Left ventricle myocardium inferior (tissue), 1 donor: ENCODE data around the gene SUN5. TPM values are rescaled to one million over a fixed set of nuclear protein-coding genes. Genes with fewer than 3 reads are reported as not detected.

Experiments used
- DNase-seq: peaks from one replicate; pipeline ENCODE4 v3.0.0-alpha.2; 2020
- H3K27ac ChIP-seq: fragments of 200-600 bp; replicated peaks from 2 replicates; pipeline ENCODE4 v1.8.0; 2021
- H3K27me3 ChIP-seq: fragments of 200-600 bp; 2 replicates; pipeline ENCODE4 v1.8.0; 2021; ENCODE audit warnings: low read depth
- H3K36me3 ChIP-seq: fragments of 200-600 bp; 2 replicates; pipeline ENCODE4 v1.8.0; 2021
- H3K4me1 ChIP-seq: fragments of 200-600 bp; 2 replicates; pipeline ENCODE4 v1.8.0; 2021
- H3K4me3 ChIP-seq: fragments of 200-600 bp; 2 replicates; pipeline ENCODE4 v1.8.0; 2021; ENCODE audit warnings: mild to moderate bottlenecking, moderate library complexity
- H3K9me3 ChIP-seq: fragments of 200-600 bp; replicated peaks from 2 replicates; pipeline ENCODE4 v1.8.0; 2021
- intact Hi-C: fragments of 100-400 bp; cut with micrococcal nuclease; formaldehyde crosslinking; loops from one replicate; pipeline ENCODE4 v1.11.0; 2022
- total RNA-seq: library from RNA; stranded (reverse); fragmentation: NEBNext Ultra II Directional; extraction: Animal tissue kit (Norgen Biotek cat#: 25700); gene quantifications from one replicate; pipeline ENCODE4 v1.2.1, GENCODE V29; 2021
- TF ChIP-seq, protein P1 (sequence below): fragments of 200-600 bp; IDR thresholded peaks from 2 replicates; pipeline ENCODE4 v1.8.0; 2021; ENCODE audit warnings: antibody characterized with exemption, mild to moderate bottlenecking, borderline replicate concordance
- donor health status: DM: no; HTN: yes; CAD: no; lungs with severe emphysema.

Gene SUN5
- total RNA-seq, 1 donor from 2014 or later, result not detected

DNA sequence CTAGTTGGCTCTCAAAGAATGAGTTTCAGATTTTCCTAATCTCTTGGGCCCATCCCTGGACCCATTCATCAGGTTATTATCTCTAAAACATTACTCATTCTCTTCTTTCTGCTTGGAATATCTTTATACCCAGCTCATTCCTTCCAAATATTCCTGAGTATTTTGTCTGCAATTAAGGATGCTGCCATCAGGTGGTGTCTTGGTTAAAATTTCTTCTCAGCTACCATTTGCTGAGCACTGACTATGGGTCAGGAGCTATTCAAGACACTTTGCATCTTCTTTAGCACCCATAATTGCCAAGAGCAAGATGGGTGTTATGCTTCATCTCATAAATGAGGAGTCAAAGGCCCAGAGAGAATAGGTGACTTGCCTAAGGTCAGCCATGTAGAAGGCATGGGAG is 8.4 kb downstream of the SUN5 start:
- Histone ChIP-seq H3K27me3 (no peaks in the 10 kb centered on the region), H3K27ac (no peak overlapping the region), H3K9me3 (peaks cover 14% of the 10 kb centered on the region), H3K36me3 (no peaks in the 10 kb centered on the region), H3K4me1 (no peaks in the 10 kb centered on the region), H3K4me3 (no peak overlapping the region)
- intact Hi-C loops, result no loop called here
- TF ChIP-seq, protein P1, sequence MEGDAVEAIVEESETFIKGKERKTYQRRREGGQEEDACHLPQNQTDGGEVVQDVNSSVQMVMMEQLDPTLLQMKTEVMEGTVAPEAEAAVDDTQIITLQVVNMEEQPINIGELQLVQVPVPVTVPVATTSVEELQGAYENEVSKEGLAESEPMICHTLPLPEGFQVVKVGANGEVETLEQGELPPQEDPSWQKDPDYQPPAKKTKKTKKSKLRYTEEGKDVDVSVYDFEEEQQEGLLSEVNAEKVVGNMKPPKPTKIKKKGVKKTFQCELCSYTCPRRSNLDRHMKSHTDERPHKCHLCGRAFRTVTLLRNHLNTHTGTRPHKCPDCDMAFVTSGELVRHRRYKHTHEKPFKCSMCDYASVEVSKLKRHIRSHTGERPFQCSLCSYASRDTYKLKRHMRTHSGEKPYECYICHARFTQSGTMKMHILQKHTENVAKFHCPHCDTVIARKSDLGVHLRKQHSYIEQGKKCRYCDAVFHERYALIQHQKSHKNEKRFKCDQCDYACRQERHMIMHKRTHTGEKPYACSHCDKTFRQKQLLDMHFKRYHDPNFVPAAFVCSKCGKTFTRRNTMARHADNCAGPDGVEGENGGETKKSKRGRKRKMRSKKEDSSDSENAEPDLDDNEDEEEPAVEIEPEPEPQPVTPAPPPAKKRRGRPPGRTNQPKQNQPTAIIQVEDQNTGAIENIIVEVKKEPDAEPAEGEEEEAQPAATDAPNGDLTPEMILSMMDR, result no peak
- DNase-seq, result no peak

DNA sequence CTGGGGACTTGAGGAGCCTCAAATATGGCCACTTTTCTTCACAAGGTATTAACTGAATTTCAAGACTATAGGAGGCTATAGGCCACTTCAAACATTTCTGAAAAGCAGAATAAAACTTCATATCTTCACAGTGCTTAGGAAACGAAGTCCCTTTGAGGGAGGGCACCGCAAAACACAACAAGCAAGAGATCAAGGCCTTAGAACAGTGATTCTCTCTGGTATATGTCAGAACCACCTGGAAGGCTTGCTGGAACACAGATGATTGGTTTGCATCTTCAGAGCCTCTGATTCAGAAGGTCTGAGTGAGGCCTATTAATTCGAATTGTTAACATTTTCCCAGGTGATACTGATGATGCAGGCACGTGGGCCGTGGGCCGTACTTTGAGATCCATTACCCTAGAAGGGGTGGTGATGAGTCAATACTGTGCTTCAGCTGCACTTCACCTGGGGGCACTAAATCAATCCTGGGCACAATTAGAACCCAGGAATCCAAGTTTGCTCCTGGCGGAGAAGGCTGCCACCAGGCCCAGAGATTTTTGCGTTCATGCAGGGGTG is 10.7 kb downstream of the SUN5 start:
- TF ChIP-seq, protein P1, result no peak
- no peak for DNase-seq
- intact Hi-C loops, result no loop called here

DNA sequence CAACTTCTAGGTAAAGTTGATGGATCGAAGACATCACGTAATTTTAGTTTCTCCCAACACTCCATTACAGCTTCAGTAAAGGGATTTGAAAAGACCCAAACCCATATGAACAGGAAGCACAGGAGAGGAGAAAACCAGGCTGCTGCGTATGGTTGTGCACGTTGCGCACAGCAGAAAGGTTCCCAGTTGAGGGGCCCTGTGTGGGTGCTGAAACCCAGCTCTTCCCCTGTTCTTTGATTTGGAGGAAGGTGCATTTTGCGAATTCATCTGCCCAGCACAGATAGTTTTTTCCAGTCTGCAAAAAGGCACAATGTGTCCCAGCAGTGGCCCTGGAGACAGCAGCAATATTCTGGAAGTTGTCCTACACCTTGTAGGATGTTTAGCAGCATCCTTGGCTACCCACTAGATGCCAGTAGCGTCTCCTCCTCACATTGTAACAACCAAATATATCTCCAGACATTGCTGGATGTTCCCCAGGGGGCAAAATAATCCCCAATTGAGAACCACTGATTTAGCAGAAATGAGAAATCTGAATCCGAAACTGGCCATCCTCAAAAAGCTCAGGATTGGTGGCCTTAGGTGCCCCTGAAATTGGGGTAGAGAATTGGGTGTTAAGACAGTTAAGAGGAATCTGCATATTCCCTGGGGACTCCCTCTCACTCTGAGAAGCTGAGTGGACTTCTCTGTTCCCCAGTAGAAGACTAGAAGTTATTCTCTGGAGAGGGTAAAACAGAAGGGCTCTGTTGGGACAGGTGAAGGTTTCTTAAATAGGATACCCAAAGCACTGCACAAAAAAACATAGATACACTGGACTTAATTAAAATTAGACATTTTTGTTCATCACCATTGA is 12.2 kb downstream of the SUN5 start:
- TF ChIP-seq, protein P1, result no peak
- no peak overlapping the region for H3K27ac ChIP-seq
- H3K36me3 ChIP-seq, result no peaks in the 10 kb centered on the region
- no peaks in the 10 kb centered on the region for H3K4me1 ChIP-seq
- no peak overlapping the region for H3K4me3 ChIP-seq
- intact Hi-C loops, result no loop called here
- DNase-seq, result no peak
- H3K27me3 ChIP-seq, result peaks cover 5% of the 10 kb centered on the region
- peaks cover 14% of the 10 kb centered on the region for H3K9me3 ChIP-seq

More for the DNA sequence above, 10.7 kb downstream of the SUN5 start:
- Histone ChIP-seq H3K27me3 (no peaks in the 10 kb centered on the region), H3K9me3 (peaks cover 14% of the 10 kb centered on the region), H3K27ac (no peak overlapping the region), H3K4me3 (no peak overlapping the region), H3K4me1 (no peaks in the 10 kb centered on the region), H3K36me3 (no peaks in the 10 kb centered on the region)

DNA sequence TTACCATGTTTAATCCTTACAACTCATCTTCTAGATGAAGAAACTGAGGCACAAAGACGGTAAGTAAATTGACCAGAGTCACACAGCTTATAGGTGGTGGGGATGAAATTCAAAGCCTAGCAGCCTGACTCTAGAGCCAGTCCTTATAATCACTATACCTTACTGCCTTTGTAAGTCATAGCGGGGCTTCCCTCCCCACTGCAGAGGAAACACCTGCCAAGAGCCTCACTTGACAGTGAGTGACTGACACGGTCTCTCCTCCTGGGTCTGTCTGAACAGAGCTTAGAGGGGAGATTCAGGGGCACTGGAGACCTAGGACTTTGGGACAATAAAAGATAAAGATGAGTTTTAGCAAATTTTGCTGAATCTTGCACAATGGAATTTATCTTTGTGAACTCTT is 12.8 kb downstream of the SUN5 start:
- H3K27me3 ChIP-seq, result peaks cover 5% of the 10 kb centered on the region
- no peaks in the 10 kb centered on the region for H3K36me3 ChIP-seq
- no peak for DNase-seq
- intact Hi-C loops, result no loop called here
- H3K9me3 ChIP-seq, result peaks cover 14% of the 10 kb centered on the region
- TF ChIP-seq, protein P1, result no peak
- H3K27ac ChIP-seq, result no peak overlapping the region
- H3K4me3 ChIP-seq, result no peak overlapping the region
- H3K4me1 ChIP-seq, result no peaks in the 10 kb centered on the region

DNA sequence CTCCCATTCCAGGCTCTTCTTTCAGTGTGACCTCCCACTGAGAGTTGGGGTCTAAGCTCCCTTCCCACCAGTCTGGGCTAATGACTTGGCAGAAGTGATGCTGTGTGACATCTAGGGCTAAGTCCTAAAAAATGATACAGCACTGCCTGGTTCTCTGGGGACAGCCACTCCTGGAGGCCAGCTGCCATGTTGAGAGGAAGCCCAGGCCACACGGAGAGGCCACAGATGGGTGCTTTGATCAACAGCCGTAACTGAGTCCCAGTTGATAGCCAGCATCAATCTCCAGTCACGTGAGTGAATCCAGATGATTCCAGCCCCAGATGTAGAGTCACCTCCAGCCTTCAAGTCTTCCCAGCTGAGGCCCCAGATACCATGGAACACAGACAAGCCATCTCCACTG is 13.8 kb downstream of the SUN5 start:
- TF ChIP-seq, protein P1, result no peak
- peaks cover 8% of the 10 kb centered on the region for H3K9me3 ChIP-seq
- H3K27ac ChIP-seq, result no peak overlapping the region
- no peak overlapping the region for H3K4me3 ChIP-seq
- H3K27me3 ChIP-seq, result peaks cover 5% of the 10 kb centered on the region
- H3K36me3 ChIP-seq, result no peaks in the 10 kb centered on the region
- intact Hi-C loops, result no loop called here
- no peaks in the 10 kb centered on the region for H3K4me1 ChIP-seq
- no peak for DNase-seq
